ENCODE measurements around the gene SLC25A3. TPM values are rescaled to one million over a fixed set of nuclear protein-coding genes. Genes with fewer than 3 reads are reported as not detected.
"Not testable (repeated sequence)": the region's sequence is repeated elsewhere in the genome, so short reads cannot be mapped to it uniquely, and the experiment has no call there.

The SLC25A3 gene
- 100 to 1,000 TPM; 349 to 661 (median 472) TPM for total RNA-seq

DNA sequence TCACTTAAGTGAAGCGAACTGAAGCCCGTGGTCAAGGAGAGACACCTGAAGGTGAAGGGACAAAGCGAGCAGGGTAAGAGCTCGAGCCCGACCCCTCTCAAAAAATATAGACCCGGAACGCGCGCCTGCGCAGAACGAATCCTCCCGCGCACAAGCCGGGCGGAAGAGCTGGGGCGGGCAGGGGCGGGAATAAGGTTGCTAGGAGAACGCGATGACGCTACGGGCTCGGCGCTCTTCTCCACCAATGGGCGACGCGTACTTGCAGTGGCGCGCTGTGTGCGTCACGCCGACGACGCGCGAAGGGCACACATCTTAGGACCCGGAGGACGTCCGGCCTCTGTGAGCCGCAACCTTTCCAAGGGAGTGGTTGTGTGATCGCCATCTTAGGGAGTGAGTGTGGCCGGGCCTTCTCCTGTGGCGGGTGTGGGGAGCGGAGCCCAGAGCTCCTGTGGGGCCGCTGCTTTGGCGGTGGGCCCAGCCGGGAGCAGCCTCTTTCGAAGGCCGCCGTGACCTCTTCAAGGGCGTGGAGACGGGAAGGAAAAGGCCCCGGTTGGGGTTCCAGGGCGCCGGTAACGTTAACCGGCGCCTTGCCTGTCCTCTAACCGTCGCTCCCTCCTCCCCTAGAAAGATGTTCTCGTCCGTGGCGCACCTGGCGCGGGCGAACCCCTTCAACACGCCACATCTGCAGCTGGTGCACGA is at the start of gene SLC25A3:
SLC25A3 (plus strand) TSS at position 336 of the 699 bp plus-strand sequence; CDS start at position 629, 293 bp downstream.
- in situ Hi-C loops (cut with MboI; ENCODE audit: low pct_unique_long_range_greater_than_20kb in 2 of 9, low sequenced_read_pairs in 9 of 9, unreplicated experiment in 9 of 9), result no loop called here
- H3K27ac ChIP-seq, result peak within 1 kb of the TSS; percentile 91 to 95
- peak; percentile 96 to 99 (median 99) for ATAC-seq (replicated peaks in 6 of 8)
- peaks cover 7 to 9% of the 10 kb centered on the region in 2 donors for H3K4me1 ChIP-seq (replicated peaks in 1 of 2)
- WGBS, 10 experiments, result 0 to 3% (median 0%) methylated on average over 1 to 13 of the region's 67 CpGs; no CpG with 5 or more reads in 1 of the 10 experiments
- peak within 1 kb of the TSS; percentile 68 to 91 (median 73) for H3K4me3 ChIP-seq

DNA sequence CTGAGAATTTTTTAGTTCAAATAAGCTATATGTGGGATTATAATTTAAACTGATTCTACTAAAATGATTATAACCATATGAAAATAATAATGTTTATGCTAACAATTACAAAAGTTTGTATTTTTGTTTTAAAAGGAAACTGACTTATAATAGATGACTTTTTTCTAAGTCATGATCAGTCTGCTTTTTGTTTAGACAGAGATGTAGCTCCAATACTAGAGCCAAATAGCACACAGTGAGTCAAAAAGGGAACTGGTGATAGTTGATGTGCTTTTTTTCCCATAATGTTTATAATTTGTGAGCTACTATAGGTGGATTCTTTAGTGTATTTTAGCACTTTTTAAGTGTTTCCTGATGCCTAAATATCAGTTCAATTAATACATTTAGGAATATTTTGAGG is 49.8 kb upstream of the SLC25A3 start:
- H3K4me1 ChIP-seq (replicated peaks in 1 of 2), result no peaks in the 10 kb centered on the region
- H3K4me3 ChIP-seq, result no peak overlapping the region
- no peak for ATAC-seq (replicated peaks in 6 of 8)
- no peak overlapping the region for H3K27ac ChIP-seq
- in situ Hi-C loops (cut with MboI; ENCODE audit: low pct_unique_long_range_greater_than_20kb in 2 of 9, low sequenced_read_pairs in 9 of 9, unreplicated experiment in 9 of 9), result no loop called here

DNA sequence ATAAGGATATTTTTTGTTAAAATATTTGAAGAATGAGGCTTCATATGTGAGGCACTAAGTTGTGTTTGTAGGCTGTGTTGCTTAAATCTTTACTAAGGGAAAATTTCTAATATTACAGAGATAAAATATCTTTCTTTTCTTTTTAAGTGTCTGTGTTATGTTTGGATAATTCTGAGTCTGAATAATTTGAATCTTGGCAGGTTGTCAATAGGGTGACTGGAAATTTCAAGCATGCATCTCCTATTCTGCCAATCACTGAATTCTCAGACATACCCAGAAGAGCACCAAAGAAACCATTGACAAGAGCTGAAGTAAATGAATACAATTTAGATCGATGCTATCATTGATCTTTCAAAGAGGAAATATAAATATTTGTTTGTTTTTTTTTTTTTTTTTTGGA is 48.7 kb upstream of the SLC25A3 start:
- in situ Hi-C loops (cut with MboI; ENCODE audit: low pct_unique_long_range_greater_than_20kb in 2 of 9, low sequenced_read_pairs in 9 of 9, unreplicated experiment in 9 of 9), result no loop called here
- peak in 2 of 8 experiments; percentile 44 to 66 for ATAC-seq (replicated peaks in 6 of 8)
- WGBS, 10 experiments, result 86 to 100% (median 90%) methylated on average over 1 of the region's 1 CpG; no CpG with 5 or more reads in 1 of the 10 experiments
- no peak overlapping the region for H3K27ac ChIP-seq
- H3K4me3 ChIP-seq, result no peak overlapping the region
- no peaks in the 10 kb centered on the region for H3K4me1 ChIP-seq (replicated peaks in 1 of 2)

DNA sequence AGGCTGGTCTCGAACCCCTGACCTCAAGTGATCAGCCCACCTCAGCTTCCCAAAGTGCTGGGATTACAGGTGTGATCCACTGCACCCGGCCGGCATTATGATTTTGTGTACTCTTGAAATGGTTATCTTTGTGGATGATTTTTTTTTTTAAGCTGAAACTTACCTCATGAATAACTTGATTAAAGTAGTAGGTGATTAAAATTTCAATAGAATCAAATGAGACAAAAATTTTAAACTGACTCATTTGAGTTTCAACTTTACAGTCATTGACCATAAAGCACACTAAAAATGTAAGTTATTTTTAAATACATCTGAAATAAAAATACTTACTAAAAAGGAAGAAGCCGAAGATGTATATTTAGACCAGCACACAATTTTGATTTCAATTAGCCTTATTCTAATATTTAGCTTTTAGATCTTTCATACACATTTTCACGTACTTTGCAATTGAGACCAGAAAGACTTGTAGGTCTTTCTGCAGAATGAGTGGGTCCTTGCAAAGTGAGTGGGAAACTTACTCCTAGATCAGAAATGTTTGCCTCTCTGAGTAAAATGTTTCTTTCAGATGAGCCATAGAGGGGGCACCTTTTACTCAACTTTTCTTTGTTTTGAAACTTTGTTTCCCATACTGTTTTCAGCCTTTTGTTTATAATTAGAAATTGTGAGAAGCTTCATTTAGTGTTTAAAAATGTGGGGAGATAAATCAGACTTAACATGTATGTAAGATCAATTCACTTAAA is 43.9 kb upstream of the SLC25A3 start:
- 87 to 100% (median 96%) methylated on average over 1 to 5 of the region's 5 CpGs; no CpG with 5 or more reads in 1 of the 10 experiments for WGBS, 10 experiments
- ATAC-seq (replicated peaks in 6 of 8), result no peak

GRCh38 chr12:98551787-98552186 is 41.7 kb upstream of the SLC25A3 start:
- Histone ChIP-seq H3K27ac (no peak overlapping the region), H3K4me1 (replicated peaks in 1 of 2) (no peaks in the 10 kb centered on the region), H3K4me3 (no peak overlapping the region)
- no peak for ATAC-seq (replicated peaks in 6 of 8)
- WGBS, 10 experiments, result 83 to 100% (median 100%) methylated on average over 1 to 3 of the region's 3 CpGs; no CpG with 5 or more reads in 1 of the 10 experiments
- in situ Hi-C loops (cut with MboI; ENCODE audit: low pct_unique_long_range_greater_than_20kb in 2 of 9, low sequenced_read_pairs in 9 of 9, unreplicated experiment in 9 of 9), result no loop called here

More for the DNA sequence above, 43.9 kb upstream of the SLC25A3 start:
- H3K4me1 ChIP-seq (replicated peaks in 1 of 2), result no peaks in the 10 kb centered on the region
- no peak overlapping the region for H3K27ac ChIP-seq
- in situ Hi-C loops (cut with MboI; ENCODE audit: low pct_unique_long_range_greater_than_20kb in 2 of 9, low sequenced_read_pairs in 9 of 9, unreplicated experiment in 9 of 9), result no loop called here
- H3K4me3 ChIP-seq, result no peak overlapping the region

DNA sequence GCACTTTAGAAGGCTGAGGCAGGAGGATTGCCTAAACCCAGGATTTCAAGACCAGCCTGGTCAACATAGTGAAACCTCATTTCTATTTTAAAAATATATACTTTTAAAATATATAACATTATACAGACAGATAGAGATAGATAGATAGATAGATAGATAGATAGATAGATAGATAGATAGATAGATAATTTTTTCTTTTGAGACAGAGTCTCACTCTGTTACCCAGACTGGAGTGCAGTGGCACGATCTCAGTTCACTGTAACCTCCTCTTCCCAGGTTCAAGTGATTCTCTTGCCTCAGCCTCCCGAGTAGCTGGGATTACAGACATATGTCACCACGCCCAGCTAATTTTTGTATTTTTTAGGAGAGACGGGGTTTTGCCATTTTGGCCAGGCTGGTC is 35.4 kb upstream of the SLC25A3 start:
- ATAC-seq (replicated peaks in 6 of 8); H3K27ac ChIP-seq; H3K4me3 ChIP-seq; in situ Hi-C loops (cut with MboI; ENCODE audit: low pct_unique_long_range_greater_than_20kb in 2 of 9, low sequenced_read_pairs in 9 of 9, unreplicated experiment in 9 of 9); H3K4me1 ChIP-seq (replicated peaks in 1 of 2): not testable (repeated sequence)
- 50 to 100% (median 91%) methylated on average over 1 to 4 of the region's 4 CpGs; no CpG with 5 or more reads in 2 of the 10 experiments for WGBS, 10 experiments

- Histone ChIP-seq H3K4me1 (replicated peaks in 1 of 2) (no peaks in the 10 kb centered on the region), H3K27ac (no peak overlapping the region), H3K4me3 (no peak overlapping the region)
- in situ Hi-C loops (cut with MboI; ENCODE audit: low pct_unique_long_range_greater_than_20kb in 2 of 9, low sequenced_read_pairs in 9 of 9, unreplicated experiment in 9 of 9), result no loop called here
- WGBS, 10 experiments, result 0 to 86% (median 24%) methylated on average over 1 of the region's 1 CpG; no CpG with 5 or more reads in 6 of the 10 experiments
- peak in 1 of 8 experiments; percentile 27 for ATAC-seq (replicated peaks in 6 of 8)
These were observed 33.8 kb upstream of the SLC25A3 start for GRCh38 chr12:98559666-98560065.

DNA sequence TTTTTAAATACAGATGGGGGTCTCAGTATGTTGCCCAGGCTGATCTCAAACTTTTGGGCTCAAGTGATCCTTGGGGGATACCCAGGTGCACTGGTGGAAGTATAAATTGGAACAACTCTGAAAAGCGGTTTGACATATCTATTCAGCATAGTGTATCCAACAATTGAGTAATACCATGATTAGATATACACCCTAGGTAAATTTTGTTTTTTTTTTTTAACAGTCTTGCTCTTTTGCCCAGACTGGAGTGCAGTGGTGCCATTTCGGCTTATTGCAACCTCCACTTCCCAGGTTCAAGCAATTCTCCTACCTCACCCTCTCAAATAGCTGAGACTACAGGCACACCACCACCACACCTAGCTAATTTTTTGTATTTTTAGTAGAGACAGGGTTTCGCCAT is 31.6 kb upstream of the SLC25A3 start:
- no peak overlapping the region for H3K27ac ChIP-seq
- no peaks in the 10 kb centered on the region for H3K4me1 ChIP-seq (replicated peaks in 1 of 2)
- WGBS, 10 experiments, result 80 to 100% (median 100%) methylated on average over 1 to 3 of the region's 3 CpGs; no CpG with 5 or more reads in 1 of the 10 experiments
- no peak overlapping the region for H3K4me3 ChIP-seq
- in situ Hi-C loops (cut with MboI; ENCODE audit: low pct_unique_long_range_greater_than_20kb in 2 of 9, low sequenced_read_pairs in 9 of 9, unreplicated experiment in 9 of 9), result no loop called here
- no peak for ATAC-seq (replicated peaks in 6 of 8)

GRCh38 chr12:98572010-98572409 is 21.5 kb upstream of the SLC25A3 start:
- Histone ChIP-seq H3K27ac (no peak overlapping the region), H3K4me3 (no peak overlapping the region), H3K4me1 (replicated peaks in 1 of 2) (no peaks in the 10 kb centered on the region)
- no peak for ATAC-seq (replicated peaks in 6 of 8)
- in situ Hi-C loops (cut with MboI; ENCODE audit: low pct_unique_long_range_greater_than_20kb in 2 of 9, low sequenced_read_pairs in 9 of 9, unreplicated experiment in 9 of 9), result no loop called here
- 65 to 100% (median 87%) methylated on average over 1 to 2 of the region's 2 CpGs; no CpG with 5 or more reads in 2 of the 10 experiments for WGBS, 10 experiments

DNA sequence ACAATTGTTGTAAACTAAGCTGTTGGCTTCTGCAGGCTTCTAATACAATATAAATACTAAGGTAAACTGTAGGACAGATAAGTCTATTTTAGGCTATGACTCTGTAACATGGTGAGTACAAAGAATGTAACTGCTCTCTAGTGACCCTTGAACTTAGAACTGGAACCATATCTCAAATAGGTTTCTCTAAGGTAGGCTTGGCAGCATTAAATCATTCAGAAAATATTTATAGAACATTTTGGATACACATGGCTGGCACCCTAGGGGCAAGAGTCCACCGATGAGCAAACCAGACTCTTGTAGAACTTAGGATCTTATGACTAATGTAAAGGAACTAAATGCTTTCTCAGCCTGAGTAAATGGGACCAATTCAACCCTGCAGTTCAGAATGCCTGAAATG is 19.4 kb upstream of the SLC25A3 start:
- H3K27ac ChIP-seq, result no peak overlapping the region
- in situ Hi-C loops (cut with MboI; ENCODE audit: low pct_unique_long_range_greater_than_20kb in 2 of 9, low sequenced_read_pairs in 9 of 9, unreplicated experiment in 9 of 9), result no loop called here
- no peak overlapping the region for H3K4me3 ChIP-seq
- H3K4me1 ChIP-seq (replicated peaks in 1 of 2), result no peaks in the 10 kb centered on the region
- ATAC-seq (replicated peaks in 6 of 8), result no peak
- 29 to 91% (median 86%) methylated on average over 1 of the region's 1 CpG; no CpG with 5 or more reads in 3 of the 10 experiments for WGBS, 10 experiments

DNA sequence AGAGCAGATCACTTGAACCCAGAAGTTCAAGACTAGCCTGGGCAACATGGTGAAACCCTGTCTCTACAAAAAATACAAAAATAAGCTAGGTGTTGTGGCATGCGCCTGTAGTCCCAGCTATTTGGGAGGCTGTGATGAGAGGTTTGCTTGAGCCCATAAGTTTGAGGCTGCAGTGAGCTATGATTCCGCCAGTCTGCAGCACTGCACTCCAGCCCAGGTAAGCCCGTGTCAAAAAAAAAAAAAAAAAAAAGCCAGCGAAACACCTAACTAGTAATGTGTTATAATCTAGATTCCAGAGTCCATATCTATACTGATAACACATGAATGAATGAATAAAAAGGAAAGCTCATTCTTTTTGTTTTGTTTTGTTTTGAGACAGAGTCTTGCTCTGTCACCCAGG is 18.5 kb upstream of the SLC25A3 start:
- no peaks in the 10 kb centered on the region for H3K4me1 ChIP-seq (replicated peaks in 1 of 2)
- no peak for ATAC-seq (replicated peaks in 6 of 8)
- H3K27ac ChIP-seq, result no peak overlapping the region
- H3K4me3 ChIP-seq, result no peak overlapping the region
- in situ Hi-C loops (cut with MboI; ENCODE audit: low pct_unique_long_range_greater_than_20kb in 2 of 9, low sequenced_read_pairs in 9 of 9, unreplicated experiment in 9 of 9), result no loop called here
- 33 to 100% (median 94%) methylated on average over 1 to 4 of the region's 4 CpGs; no CpG with 5 or more reads in 3 of the 10 experiments for WGBS, 10 experiments

- ATAC-seq (replicated peaks in 6 of 8); H3K4me1 ChIP-seq (replicated peaks in 1 of 2); in situ Hi-C loops (cut with MboI; ENCODE audit: low pct_unique_long_range_greater_than_20kb in 2 of 9, low sequenced_read_pairs in 9 of 9, unreplicated experiment in 9 of 9); H3K27ac ChIP-seq; H3K4me3 ChIP-seq: not testable (repeated sequence)
- WGBS, 10 experiments, result 50 to 100% (median 100%) methylated on average over 1 of the region's 2 CpGs; no CpG with 5 or more reads in 3 of the 10 experiments
These were observed 16.7 kb upstream of the SLC25A3 start for GRCh38 chr12:98576795-98577194.

DNA sequence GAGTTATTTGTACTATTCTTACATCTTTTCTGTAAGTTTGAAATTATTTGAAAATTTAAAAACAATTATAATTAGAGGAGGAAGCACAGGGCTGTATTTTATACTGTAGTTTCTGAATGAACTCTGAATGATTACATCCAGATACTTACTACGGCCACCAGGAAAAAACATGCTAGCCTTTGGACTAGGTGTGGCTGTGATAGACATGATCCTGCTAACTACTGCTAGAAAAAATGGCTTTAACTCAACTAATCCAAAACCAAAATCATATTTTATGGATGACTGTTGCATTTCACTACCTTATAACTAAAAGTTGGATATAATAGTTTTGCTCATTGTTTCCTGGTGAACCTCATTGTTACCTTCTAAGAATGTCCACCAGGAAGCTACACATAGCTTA is 15.1 kb upstream of the SLC25A3 start:
- H3K4me3 ChIP-seq, result no peak overlapping the region
- ATAC-seq (replicated peaks in 6 of 8), result peak in 1 of 8 experiments; percentile 50
- 36 to 100% (median 79%) methylated on average over 1 of the region's 1 CpG; no CpG with 5 or more reads in 2 of the 10 experiments for WGBS, 10 experiments
- no peaks in the 10 kb centered on the region for H3K4me1 ChIP-seq (replicated peaks in 1 of 2)
- H3K27ac ChIP-seq, result no peak overlapping the region
- in situ Hi-C loops (cut with MboI; ENCODE audit: low pct_unique_long_range_greater_than_20kb in 2 of 9, low sequenced_read_pairs in 9 of 9, unreplicated experiment in 9 of 9), result no loop called here
